SU-DHL-6 (cell line): Measurements from ENCODE around the gene PROX1.

ENCODE experiments used
- H2AFZ ChIP-seq: fragments of 200-600 bp; sonication (generic); 2 replicates; pipeline ENCODE4 v1.6.1; 2014; ENCODE audit warnings: low read depth, mild to moderate bottlenecking, moderate library complexity, mixed read lengths, antibody characterized with exemption, low read length; ENCODE audit not compliant: severe bottlenecking
- H3F3A ChIP-seq: fragments of 200-600 bp; shearing (Covaris generic); 2 replicates; pipeline ENCODE4 v1.6.0; 2016; ENCODE audit warnings: antibody characterized with exemption, mild to moderate bottlenecking; ENCODE audit not compliant: insufficient read depth
- H3K27ac ChIP-seq: fragments of 200-600 bp; sonication (generic); 2 replicates; pipeline ENCODE4 v1.5.1; 2016; ENCODE audit warnings: low read depth, mild to moderate bottlenecking, low read length, moderate library complexity, mixed read lengths
- H3K27me3 ChIP-seq: fragments of 200-600 bp; sonication (generic), shearing (Covaris generic); 2 replicates; pipeline ENCODE4 v1.6.0; 2014; ENCODE audit warnings: mild to moderate bottlenecking, low read length
- H3K36me3 ChIP-seq: fragments of 200-600 bp; sonication (generic); 2 replicates; pipeline ENCODE4 v1.6.1; 2014; ENCODE audit warnings: mild to moderate bottlenecking, low read length, mixed read lengths
- H3K4me2 ChIP-seq: fragments of 300-600, 200-600 bp; shearing (Covaris generic), sonication (generic); 2 replicates; pipeline ENCODE4 v1.6.0; 2014; ENCODE audit warnings: low read length, low read depth, mild to moderate bottlenecking; ENCODE audit not compliant: poor library complexity, severe bottlenecking
- H3K4me3 ChIP-seq: fragments of 200-600 bp; sonication (generic); 2 replicates; pipeline ENCODE4 v1.5.1; 2014; ENCODE audit warnings: antibody characterized with exemption, low read length, mild to moderate bottlenecking, mixed read lengths; ENCODE audit not compliant: insufficient read depth, poor library complexity, severe bottlenecking
- H3K79me2 ChIP-seq: fragments of 200-600 bp; sonication (generic); 2 replicates; pipeline ENCODE4 v1.6.1; 2014; ENCODE audit warnings: mild to moderate bottlenecking, low read length, moderate library complexity; ENCODE audit not compliant: insufficient read depth
- H3K9ac ChIP-seq: fragments of 200-600 bp; sonication (generic); 2 replicates; pipeline ENCODE4 v1.7.0; 2014; ENCODE audit warnings: mild to moderate bottlenecking, low read length
- H3K9me2 ChIP-seq: fragments of 200-600 bp; sonication (generic); replicated peaks from 2 replicates; pipeline ENCODE4 v1.6.1; 2014; ENCODE audit warnings: low read length; ENCODE audit not compliant: insufficient read depth
- H3K9me3 ChIP-seq: fragments of 200-600 bp; sonication (generic); 2 replicates; pipeline ENCODE4 v1.6.1; 2014; ENCODE audit warnings: low read length, mixed read lengths; ENCODE audit not compliant: insufficient read depth
- H4K20me1 ChIP-seq: fragments of 200-600 bp; sonication (generic); 2 replicates; pipeline ENCODE4 v1.6.1; 2014; ENCODE audit warnings: low read depth, mild to moderate bottlenecking, antibody characterized with exemption, low read length, moderate library complexity, mixed read lengths
- EZH2phosphoT487 ChIP-seq: fragments of 200-600 bp; sonication (generic), shearing (Covaris generic); conservative IDR thresholded peaks from 2 replicates; pipeline ENCODE4 v1.6.1; 2018; ENCODE audit warnings: mild to moderate bottlenecking, antibody characterized with exemption, low read length, moderate library complexity, mixed read lengths
- TF ChIP-seq, protein P1 (sequence below): fragments of 200-600 bp; sonication (generic); IDR thresholded peaks from one replicate; pipeline ENCODE4 v1.5.1; 2017; ENCODE audit warnings: antibody characterized with exemption, mild to moderate bottlenecking, low read length, moderate library complexity; ENCODE audit not compliant: insufficient read depth, poor library complexity, severe bottlenecking

Gene PROX1

DNA sequence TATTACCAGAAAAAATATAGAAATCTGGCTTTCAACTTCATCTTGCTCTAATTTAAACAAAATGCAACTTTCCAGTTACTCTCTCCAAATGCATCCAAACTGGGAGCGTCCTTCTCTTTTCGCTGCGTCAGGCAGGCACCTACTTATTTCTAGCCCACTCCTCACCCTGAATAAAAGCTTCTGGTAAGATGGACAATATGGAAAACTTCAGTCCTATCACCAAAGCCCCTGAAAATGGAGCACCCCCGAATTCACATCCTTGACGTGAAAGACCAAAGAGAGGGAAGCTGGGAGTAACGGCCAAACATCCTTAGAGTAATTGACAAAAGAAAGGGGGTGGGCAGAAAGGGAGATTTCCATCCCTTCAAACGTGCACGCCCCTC, 5.5 kb upstream of the PROX1 start:
- Histone ChIP-seq H3K9ac (no peak overlapping the region), H3K27me3 (no peaks in the 10 kb centered on the region), H3K36me3 (no peaks in the 10 kb centered on the region), H3K79me2 (no peaks in the 10 kb centered on the region), H3K4me3 (no peak overlapping the region), H2AFZ (no peak overlapping the region), H3K9me3 (no peaks in the 10 kb centered on the region), H3K27ac (no peak overlapping the region), H3K4me2 (no peak overlapping the region), H3K9me2 (no peaks in the 10 kb centered on the region), H4K20me1 (no peaks in the 10 kb centered on the region), H3F3A (no peaks in the 10 kb centered on the region)
- TF ChIP-seq, protein P1, sequence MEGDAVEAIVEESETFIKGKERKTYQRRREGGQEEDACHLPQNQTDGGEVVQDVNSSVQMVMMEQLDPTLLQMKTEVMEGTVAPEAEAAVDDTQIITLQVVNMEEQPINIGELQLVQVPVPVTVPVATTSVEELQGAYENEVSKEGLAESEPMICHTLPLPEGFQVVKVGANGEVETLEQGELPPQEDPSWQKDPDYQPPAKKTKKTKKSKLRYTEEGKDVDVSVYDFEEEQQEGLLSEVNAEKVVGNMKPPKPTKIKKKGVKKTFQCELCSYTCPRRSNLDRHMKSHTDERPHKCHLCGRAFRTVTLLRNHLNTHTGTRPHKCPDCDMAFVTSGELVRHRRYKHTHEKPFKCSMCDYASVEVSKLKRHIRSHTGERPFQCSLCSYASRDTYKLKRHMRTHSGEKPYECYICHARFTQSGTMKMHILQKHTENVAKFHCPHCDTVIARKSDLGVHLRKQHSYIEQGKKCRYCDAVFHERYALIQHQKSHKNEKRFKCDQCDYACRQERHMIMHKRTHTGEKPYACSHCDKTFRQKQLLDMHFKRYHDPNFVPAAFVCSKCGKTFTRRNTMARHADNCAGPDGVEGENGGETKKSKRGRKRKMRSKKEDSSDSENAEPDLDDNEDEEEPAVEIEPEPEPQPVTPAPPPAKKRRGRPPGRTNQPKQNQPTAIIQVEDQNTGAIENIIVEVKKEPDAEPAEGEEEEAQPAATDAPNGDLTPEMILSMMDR: no peak
- TF ChIP-seq EZH2phosphoT487: no peak

DNA sequence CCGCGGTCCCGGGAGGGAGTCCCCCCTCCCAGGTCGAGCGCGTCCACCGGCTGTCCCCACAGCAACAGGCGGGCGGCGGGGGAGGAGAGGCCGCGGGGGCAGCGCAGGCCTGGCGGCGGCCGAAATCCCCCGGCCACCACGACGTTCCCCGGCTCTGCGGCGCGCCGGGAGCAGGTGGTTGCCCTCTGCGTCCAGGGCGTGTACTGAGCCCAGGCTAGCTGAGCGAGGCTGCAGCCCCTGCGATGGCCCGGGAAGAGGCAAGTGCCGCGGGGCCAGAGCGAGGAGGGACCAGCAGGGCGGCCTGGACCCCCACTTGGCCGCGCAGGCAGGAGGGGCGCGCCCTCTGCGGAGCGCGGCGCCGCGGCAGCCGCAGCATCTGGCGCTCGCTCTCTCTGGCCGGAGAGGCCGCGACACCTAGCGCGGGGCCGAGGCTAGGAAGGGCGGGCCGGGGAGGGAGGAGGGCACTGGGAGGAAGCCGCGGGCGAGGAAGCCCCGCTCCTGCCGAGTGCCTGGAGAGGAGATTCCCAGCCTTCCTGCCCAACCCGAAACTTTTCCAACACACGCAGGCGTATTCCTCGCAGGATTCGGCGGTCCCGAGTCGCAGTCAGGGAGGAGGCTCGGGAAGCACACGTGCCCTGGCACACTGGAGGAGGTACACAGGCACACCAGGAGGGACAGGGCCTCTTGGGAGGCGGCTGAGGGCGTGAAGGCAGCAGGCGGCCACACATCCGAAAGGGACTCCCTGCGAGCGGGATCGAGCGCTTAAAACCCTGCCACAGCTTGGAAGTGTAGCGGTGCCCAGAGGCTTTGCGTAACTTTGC, 4.9 kb upstream of the PROX1 start:
- H3F3A ChIP-seq: no peaks in the 10 kb centered on the region
- no peak for TF ChIP-seq EZH2phosphoT487
- TF ChIP-seq, protein P1: no peak
- H3K27ac ChIP-seq: no peak overlapping the region
- H3K4me3 ChIP-seq: no peak overlapping the region
- no peaks in the 10 kb centered on the region for H3K27me3 ChIP-seq
- no peaks in the 10 kb centered on the region for H3K36me3 ChIP-seq
- H3K9me2 ChIP-seq: no peaks in the 10 kb centered on the region
- H3K4me2 ChIP-seq: no peak overlapping the region
- H3K9me3 ChIP-seq: no peaks in the 10 kb centered on the region
- H3K9ac ChIP-seq: no peak overlapping the region
- no peaks in the 10 kb centered on the region for H3K79me2 ChIP-seq
- no peaks in the 10 kb centered on the region for H4K20me1 ChIP-seq
- H2AFZ ChIP-seq: no peak overlapping the region

DNA sequence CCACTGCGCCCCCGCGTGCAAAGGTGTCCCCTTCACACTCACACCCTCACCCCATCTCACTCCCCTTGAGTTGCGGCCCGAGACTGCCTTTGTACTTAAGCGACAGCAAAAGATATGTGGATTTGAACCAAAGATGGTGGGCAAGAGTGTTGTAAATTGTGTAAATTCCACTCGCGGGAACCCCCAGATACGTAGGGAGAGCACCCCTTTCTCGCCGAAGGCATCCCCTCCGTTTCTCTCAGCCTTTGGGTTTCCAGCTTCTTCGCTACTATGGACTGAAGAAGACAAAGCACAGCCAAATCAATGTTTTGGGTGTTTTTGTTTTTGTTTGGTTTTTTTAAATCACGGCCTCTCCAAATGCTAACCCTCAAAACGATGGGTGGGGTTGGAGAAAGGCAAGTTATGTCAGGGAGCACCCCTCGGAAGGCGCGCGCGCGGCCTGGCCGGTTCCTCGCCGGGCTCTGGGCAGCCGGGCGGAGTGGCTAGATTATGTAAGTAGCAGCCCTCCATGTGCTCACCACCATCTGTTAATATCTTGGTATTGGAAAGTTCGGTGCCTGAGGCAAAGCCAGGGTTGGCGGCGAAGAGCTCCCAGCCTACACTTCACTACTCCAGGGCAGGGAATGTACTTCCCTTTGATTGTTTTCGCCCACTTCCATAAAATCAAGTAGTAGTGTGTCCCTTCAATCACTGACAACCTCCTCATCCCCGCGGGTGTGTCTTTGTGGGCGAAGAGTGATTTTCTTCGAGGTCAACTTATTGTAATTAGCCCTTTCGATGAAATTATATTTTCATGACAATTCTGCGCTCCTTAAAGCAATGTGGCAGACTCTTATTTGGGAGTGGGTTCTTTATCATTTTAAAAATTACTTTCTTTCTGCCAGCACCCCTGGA, 4.0 kb upstream of the PROX1 start:
- no peak overlapping the region for H3K27ac ChIP-seq
- no peak overlapping the region for H3K9ac ChIP-seq
- no peaks in the 10 kb centered on the region for H3K9me2 ChIP-seq
- no peaks in the 10 kb centered on the region for H3K36me3 ChIP-seq
- H4K20me1 ChIP-seq: no peaks in the 10 kb centered on the region
- H3K4me3 ChIP-seq: no peak overlapping the region
- no peak for TF ChIP-seq EZH2phosphoT487
- TF ChIP-seq, protein P1: no peak
- H3K27me3 ChIP-seq: no peaks in the 10 kb centered on the region
- no peak overlapping the region for H2AFZ ChIP-seq
- no peaks in the 10 kb centered on the region for H3K79me2 ChIP-seq
- H3K9me3 ChIP-seq: no peaks in the 10 kb centered on the region
- H3K4me2 ChIP-seq: no peak overlapping the region
- no peaks in the 10 kb centered on the region for H3F3A ChIP-seq
